GM12875 (cell line): ENCODE results near the gene SERPINC1.

ENCODE experiments used
- H3K4me3 ChIP-seq: one replicate; pipeline ENCODE4 v1.5.1; 2011; ENCODE audit warnings: low read depth, low read length, control low read depth
- CTCF ChIP-seq: IDR thresholded peaks from 2 replicates; pipeline ENCODE4 v1.5.1; 2011; ENCODE audit warnings: low read depth, mild to moderate bottlenecking, control low read depth, inconsistent platforms, low read length, moderate library complexity, borderline replicate concordance; ENCODE audit not compliant: insufficient read depth

The SERPINC1 gene

DNA sequence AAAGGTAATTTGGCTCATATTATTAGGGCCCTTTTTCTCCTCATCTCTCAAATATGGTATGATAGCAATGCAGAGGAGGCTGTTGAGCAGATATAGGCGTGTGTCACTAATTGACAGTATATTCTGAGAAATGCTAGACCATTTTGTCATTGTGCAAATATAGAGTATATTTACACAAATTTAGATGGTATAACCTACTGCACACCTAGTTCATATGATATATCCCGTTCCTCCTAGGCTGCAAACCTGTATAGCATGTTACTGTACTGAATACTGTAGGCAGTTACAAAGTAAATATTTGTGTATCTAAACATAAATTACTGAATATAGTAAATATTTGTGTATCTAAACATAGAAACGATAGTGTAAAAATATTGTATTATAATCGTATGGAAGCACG lies 40.4 kb downstream of the SERPINC1 start:
- no peak for TF ChIP-seq CTCF
- H3K4me3 ChIP-seq: no peak overlapping the region

GRCh38 chr1:173871500-173871899 lies 45.6 kb downstream of the SERPINC1 start:
- no peak overlapping the region for H3K4me3 ChIP-seq
- TF ChIP-seq CTCF: no peak

- H3K4me3 ChIP-seq: peak overlapping the region; percentile 1
- no peak for TF ChIP-seq CTCF
Observed at GRCh38 chr1:173871091-173871490, 46.0 kb downstream of the SERPINC1 start.

DNA sequence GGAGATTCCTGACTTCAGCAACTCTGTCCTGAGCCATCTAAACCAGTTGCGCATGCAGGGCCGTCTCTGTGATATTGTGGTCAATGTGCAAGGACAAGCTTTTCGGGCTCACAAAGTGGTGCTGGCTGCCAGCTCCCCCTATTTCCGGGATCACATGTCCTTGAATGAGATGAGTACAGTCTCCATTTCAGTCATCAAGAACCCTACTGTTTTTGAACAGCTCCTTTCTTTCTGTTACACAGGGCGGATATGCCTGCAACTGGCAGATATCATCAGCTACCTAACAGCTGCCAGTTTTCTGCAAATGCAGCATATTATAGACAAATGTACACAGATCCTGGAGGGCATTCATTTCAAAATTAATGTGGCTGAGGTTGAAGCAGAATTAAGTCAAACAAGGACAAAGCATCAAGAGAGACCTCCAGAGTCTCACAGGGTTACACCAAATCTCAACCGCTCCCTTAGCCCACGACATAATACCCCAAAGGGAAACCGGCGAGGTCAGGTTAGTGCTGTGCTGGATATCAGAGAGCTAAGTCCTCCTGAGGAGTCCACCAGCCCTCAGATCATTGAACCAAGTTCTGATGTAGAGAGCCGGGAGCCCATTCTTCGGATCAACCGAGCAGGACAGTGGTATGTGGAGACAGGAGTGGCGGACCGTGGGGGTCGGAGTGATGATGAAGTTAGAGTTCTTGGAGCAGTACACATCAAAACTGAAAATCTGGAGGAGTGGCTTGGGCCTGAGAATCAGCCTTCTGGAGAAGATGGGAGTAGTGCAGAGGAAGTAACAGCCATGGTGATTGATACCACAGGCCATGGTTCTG lies 46.7 kb downstream of the SERPINC1 start:
- TF ChIP-seq CTCF: no peak
- peak overlapping the region; percentile 33 for H3K4me3 ChIP-seq

GRCh38 chr1:173869021-173869359 lies 48.1 kb downstream of the SERPINC1 start:
- H3K4me3 ChIP-seq: peak overlapping the region; percentile 82
- no peak for TF ChIP-seq CTCF

DNA sequence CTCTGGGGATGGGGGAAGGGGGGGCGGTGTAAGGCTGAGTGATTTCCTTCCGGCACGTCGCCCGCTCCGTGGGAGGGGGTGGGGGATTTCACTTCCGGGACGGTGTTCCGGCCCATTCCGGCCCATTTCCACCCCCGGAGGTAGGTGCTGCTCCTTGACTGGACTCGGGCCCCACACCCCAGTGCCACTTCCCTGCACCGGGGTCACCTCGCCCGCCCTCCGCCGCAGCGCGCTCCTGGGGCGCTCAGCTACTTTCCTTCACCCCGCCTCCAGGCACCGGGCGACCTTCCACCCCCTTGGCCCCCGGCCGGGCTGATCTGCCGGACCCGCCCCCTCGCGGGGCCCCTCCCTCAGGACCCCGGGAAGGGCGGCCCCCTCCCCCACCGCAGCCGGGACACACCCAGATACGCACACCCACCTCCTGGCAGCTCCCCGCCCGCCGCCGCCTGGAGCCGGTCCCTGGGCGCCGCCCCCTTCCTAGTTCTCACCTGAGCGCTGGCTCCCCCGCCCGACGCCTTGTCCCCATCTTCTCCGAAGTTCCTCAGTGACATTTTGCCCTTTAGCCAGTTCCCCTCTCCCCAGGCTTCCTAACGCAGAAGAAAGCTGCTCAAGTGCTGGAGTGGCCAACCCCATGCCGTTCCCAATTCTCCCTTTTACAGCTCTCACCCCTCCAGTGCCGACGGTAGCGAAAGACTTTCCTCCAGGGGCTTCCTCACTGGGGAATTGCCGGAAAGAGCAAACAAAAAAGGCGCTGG lies 48.7 kb downstream of the SERPINC1 start, which contains the start of gene ZBTB37:
TSS of gene ZBTB37 (plus strand) at position 115 of the 755 bp plus-strand sequence. CDS start 1,846 bp downstream, outside the sequence.
- 0 out of 2 replicates have a peak, but pooled peaks have one; percentile 1 for TF ChIP-seq CTCF
- peak within 1 kb of the TSS; percentile 82 for H3K4me3 ChIP-seq
